Thyroid gland (tissue), 4 donors: Measurements from ENCODE around the gene CRYGN.

Source experiments
- CTCF ChIP-seq, 6 experiments: fragments of 200-600 bp in 3 of 6; fragments of 450-650 bp in 3 of 6; sonication (generic) in 3 of 6; IDR thresholded peaks; one replicate each; pipeline ENCODE4 v1.5.1; 2016 to 2019; ENCODE audit warnings: antibody characterized with exemption in 6 of 6, mild to moderate bottlenecking in 2 of 6, inconsistent platforms in 1 of 6, moderate library complexity in 1 of 6
- POLR2A ChIP-seq, 2 donors: fragments of 450-650 bp; IDR thresholded peaks; one replicate each; pipeline ENCODE4 v1.6.1; 2017; ENCODE audit warnings: antibody characterized with exemption in 2 of 2, mild to moderate bottlenecking in 2 of 2, moderate library complexity in 1 of 2

- TF ChIP-seq CTCF (IDR thresholded peaks at IDR 0.05), result no peak
- TF ChIP-seq POLR2A (IDR thresholded peaks at IDR 0.05), result no peak
Observed at GRCh38 chr7:151426904-151427704, 12.8 kb downstream of the CRYGN start.
